ENCODE data around the gene DOCK8. TPM values are rescaled to one million over a fixed set of nuclear protein-coding genes. Genes with fewer than 3 reads are reported as not detected.

Gene DOCK8
- polyA plus RNA-seq, 2 of the 4 experiments (the other 2 are of a cell fraction): 0.27 to 0.68 TPM

DNA sequence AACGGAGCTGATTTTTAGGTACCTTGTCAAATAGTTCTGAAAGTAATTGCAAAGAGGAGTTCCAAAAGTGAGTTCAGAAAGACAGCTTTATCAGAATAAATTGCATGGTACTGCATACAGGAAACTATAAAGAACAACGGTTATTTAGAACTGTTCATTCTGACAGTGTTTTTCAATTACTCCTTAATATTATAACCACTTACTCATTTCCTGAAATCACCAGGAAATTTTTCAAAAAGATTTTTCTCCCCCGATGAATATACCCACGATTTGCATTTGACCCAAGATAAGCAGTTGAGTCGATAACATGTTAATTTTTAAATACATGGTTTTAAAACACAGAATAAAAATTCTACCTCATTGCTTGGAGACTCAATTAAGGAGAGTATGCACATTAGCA is 9.4 kb downstream of the DOCK8 start (continued):
- TF ChIP-seq, protein P1, sequence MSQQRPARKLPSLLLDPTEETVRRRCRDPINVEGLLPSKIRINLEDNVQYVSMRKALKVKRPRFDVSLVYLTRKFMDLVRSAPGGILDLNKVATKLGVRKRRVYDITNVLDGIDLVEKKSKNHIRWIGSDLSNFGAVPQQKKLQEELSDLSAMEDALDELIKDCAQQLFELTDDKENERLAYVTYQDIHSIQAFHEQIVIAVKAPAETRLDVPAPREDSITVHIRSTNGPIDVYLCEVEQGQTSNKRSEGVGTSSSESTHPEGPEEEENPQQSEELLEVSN (IDR thresholded peaks at IDR 0.05; ENCODE audit: borderline replicate concordance, low read depth): no peak
- TF ChIP-seq MAZ (IDR thresholded peaks at IDR 0.05; ENCODE audit: borderline replicate concordance, low read depth, low read length) (no peak), KDM1A (IDR thresholded peaks at IDR 0.05; ENCODE audit: low read depth) (no peak)

DNA sequence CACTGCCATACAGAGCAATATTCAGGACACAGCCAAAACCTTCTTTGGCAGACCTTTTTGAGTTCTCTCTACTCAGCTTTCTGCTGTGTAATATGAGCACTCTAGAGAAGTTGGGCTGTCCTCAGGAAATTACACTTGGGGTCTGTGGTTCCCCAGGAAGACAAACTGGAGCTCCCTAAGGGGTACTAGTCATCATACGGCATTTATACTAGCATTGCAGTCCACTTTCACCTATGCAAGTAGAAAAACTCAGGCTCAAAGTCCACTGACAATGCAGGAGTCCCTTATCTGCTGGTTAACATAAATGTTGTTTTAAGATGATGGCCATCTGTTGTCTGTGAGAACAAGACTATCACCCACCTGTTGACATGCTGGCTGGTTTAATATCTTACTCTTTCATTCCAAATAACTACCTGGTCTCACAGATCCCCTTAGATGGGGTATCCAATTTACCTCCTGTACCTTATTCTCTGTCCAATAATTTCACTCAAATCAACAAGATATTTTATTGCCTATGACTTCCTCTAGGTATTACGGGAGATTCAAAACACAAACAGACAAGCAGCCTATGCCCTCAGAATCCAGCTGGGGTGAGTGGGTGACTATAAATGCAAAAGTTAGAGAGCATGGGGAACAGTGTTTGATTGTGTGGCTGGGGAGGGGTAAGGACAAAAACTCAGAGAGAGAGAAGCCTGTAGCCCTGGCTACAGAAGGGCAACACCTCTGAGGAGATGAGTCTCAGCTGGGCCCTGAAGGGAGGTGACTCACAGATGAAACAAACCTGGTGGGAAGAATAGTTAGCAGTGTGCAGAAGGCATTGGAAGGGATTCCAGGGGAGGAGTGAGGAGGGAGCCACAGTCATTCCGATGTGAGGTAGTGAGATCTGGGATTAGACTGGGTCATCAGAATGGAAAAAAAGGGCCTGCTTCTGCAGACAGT is 10.2 kb downstream of the DOCK8 start:
- POLR2A ChIA-PET: no interaction called here
- 43% methylated on average over 3 of the region's 3 CpGs for WGBS (ENCODE audit: missing lambda C conversion rate)
- TF ChIP-seq HOXA7 (CRISPR knock-in tag; IDR thresholded peaks at IDR 0.05) (no peak), MAFK (IDR thresholded peaks at IDR 0.05; ENCODE audit: partially characterized antibody) (no peak), GATA3 (IDR thresholded peaks at IDR 0.05; ENCODE audit: borderline replicate concordance) (no peak), CBX8 (IDR thresholded peaks at IDR 0.05) (no peak), TFCP2L1 (CRISPR knock-in tag; IDR thresholded peaks at IDR 0.05) (no peak), FOSL2 (IDR thresholded peaks at IDR 0.05) (no peak), FOSL2 (CRISPR knock-in tag; IDR thresholded peaks at IDR 0.05) (no peak), FOSB (CRISPR knock-in tag; IDR thresholded peaks at IDR 0.05) (no peak), ZNF302 (CRISPR knock-in tag; IDR thresholded peaks at IDR 0.05) (no peak), HOXB13 (CRISPR knock-in tag; IDR thresholded peaks at IDR 0.05; ENCODE audit: low read depth) (no peak), CHD4 (IDR thresholded peaks at IDR 0.05; ENCODE audit: borderline replicate concordance) (no peak), KDM5A (IDR thresholded peaks at IDR 0.05) (no peak), HDAC2 (IDR thresholded peaks at IDR 0.05) (no peak), CBX2 (IDR thresholded peaks at IDR 0.05; ENCODE audit: borderline replicate concordance, low read depth) (no peak), SREBF2 (IDR thresholded peaks at IDR 0.05) (no peak), ZFP36 (IDR thresholded peaks at IDR 0.05; ENCODE audit: borderline replicate concordance, partially characterized antibody) (no peak)
- no peaks in the 10 kb centered on the region for H3K4me1 ChIP-seq
- DNase-seq (ENCODE audit: low read depth in 1 of 2, low spot score in 1 of 2): peak in 1 of 2 experiments; percentile 22
- no peak for FAIRE-seq
- H3K27ac ChIP-seq: no peak overlapping the region
- CTCF ChIA-PET: no interaction called here
- H3K4me3 ChIP-seq: no peak overlapping the region
- no peaks in the 10 kb centered on the region for H3K9me3 ChIP-seq
- no peak overlapping the region for H3K4me2 ChIP-seq
- peak; percentile 51 to 71; a peak in 5 of 6 replicates for ATAC-seq

DNA sequence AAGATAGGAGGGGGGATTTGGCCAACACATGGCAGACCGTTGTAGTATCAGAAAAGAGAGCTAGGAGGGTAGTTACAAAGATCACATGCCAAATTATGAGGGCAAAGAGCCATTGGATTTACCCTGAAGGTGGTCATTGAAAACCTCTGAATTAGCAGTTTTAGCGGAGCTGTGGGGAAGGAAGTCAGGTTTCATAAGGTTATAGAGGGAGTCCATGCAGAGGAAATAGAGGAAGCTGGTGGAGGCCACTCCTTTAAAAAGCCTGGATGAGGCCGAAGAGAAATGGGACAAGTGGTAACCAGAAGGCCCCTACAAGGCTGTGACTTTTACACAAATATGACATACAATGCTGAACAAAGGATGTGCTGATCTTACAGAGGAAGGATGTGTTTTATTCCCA is 13.2 kb downstream of the DOCK8 start:
- POLR2A ChIA-PET: no interaction called here
- DNase-seq (ENCODE audit: low read depth in 1 of 2, low spot score in 1 of 2) (no peak), ATAC-seq (no peak), FAIRE-seq (no peak)
- H3K27ac ChIP-seq: no peak overlapping the region
- CTCF ChIA-PET: no interaction called here
- H3K4me2 ChIP-seq: no peak overlapping the region
- TF ChIP-seq HOXA7 (CRISPR knock-in tag; IDR thresholded peaks at IDR 0.05) (no peak), EHMT2 (IDR thresholded peaks at IDR 0.05; ENCODE audit: low read depth) (no peak), MAZ (IDR thresholded peaks at IDR 0.05; ENCODE audit: borderline replicate concordance, low read depth, low read length) (no peak), CHD4 (IDR thresholded peaks at IDR 0.05; ENCODE audit: borderline replicate concordance) (no peak), KDM1A (IDR thresholded peaks at IDR 0.05; ENCODE audit: low read depth) (no peak), MYC (IDR thresholded peaks at IDR 0.05; ENCODE audit: borderline replicate concordance, low read length) (no peak), CBX8 (IDR thresholded peaks at IDR 0.05) (no peak), ESRRA (IDR thresholded peaks at IDR 0.05; ENCODE audit: borderline replicate concordance, low read length) (no peak), EHF (CRISPR knock-in tag; IDR thresholded peaks at IDR 0.05) (no peak), RNF2 (IDR thresholded peaks at IDR 0.05; ENCODE audit: borderline replicate concordance, low read depth) (no peak), JUNB (IDR thresholded peaks at IDR 0.05) (no peak)
- TF ChIP-seq, protein P2, sequence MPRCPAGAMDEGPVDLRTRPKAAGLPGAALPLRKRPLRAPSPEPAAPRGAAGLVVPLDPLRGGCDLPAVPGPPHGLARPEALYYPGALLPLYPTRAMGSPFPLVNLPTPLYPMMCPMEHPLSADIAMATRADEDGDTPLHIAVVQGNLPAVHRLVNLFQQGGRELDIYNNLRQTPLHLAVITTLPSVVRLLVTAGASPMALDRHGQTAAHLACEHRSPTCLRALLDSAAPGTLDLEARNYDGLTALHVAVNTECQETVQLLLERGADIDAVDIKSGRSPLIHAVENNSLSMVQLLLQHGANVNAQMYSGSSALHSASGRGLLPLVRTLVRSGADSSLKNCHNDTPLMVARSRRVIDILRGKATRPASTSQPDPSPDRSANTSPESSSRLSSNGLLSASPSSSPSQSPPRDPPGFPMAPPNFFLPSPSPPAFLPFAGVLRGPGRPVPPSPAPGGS (IDR thresholded peaks at IDR 0.05): no peak
- no peaks in the 10 kb centered on the region for H3K4me1 ChIP-seq
- no peaks in the 10 kb centered on the region for H3K9me3 ChIP-seq
- 36% methylated on average over 3 of the region's 3 CpGs for WGBS (ENCODE audit: missing lambda C conversion rate)
- no peak overlapping the region for H3K4me3 ChIP-seq
